GM08714 (cell line): Measurements from ENCODE around the gene TIPARP.
"Not testable (repeated sequence)": the region's sequence is repeated elsewhere in the genome, so short reads cannot be mapped to it uniquely, and the experiment has no call there.

Source experiments
- H3K4me3 ChIP-seq: fragments of 200-500 bp; sonication (Bioruptor generic); 2 replicates; pipeline ENCODE4 v1.5.1; 2014; ENCODE audit warnings: mild to moderate bottlenecking, low read length, inconsistent platforms
- ZNF274 ChIP-seq: IDR thresholded peaks from 2 replicates; pipeline ENCODE4 v1.6.1; 2012; ENCODE audit warnings: mild to moderate bottlenecking, low read depth, low read length

TIPARP gene

GRCh38 chr3:156728267-156728985 is 54.0 kb downstream of the TIPARP start:
- no peak overlapping the region for H3K4me3 ChIP-seq
- no peak for TF ChIP-seq ZNF274

- no peak for TF ChIP-seq ZNF274
- no peak overlapping the region for H3K4me3 ChIP-seq
Observed at GRCh38 chr3:156729460-156730179, 55.2 kb downstream of the TIPARP start.

DNA sequence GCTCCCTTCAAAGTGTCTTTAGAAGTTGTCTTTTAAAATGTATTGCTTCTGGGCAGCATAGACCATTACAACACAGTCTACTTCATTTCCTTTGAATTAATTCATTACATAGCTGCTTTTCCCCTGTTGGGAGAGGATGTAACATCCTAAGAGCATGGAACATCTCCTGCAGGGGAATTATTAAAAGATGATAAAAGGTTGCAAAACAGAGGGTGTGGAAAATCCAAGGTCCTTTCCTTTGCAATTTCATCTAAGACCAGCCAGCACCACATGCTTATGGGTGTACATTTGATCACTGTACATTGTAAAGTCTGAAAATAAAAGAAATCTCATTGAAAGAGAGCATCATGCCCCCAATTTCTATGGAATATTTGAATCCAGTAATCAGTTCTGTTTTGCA is 57.4 kb downstream of the TIPARP start:
- no peak for TF ChIP-seq ZNF274
- no peak overlapping the region for H3K4me3 ChIP-seq

- TF ChIP-seq ZNF274, result no peak
- H3K4me3 ChIP-seq, result no peak overlapping the region
Observed at GRCh38 chr3:156732261-156732660, 57.9 kb downstream of the TIPARP start.

GRCh38 chr3:156732715-156733421 is 58.5 kb downstream of the TIPARP start:
- no peak overlapping the region for H3K4me3 ChIP-seq
- no peak for TF ChIP-seq ZNF274

- not testable (repeated sequence) for H3K4me3 ChIP-seq
Observed at GRCh38 chr3:156734661-156735060, 60.3 kb downstream of the TIPARP start.

GRCh38 chr3:156735471-156735870 is 61.1 kb downstream of the TIPARP start:
- no peak for TF ChIP-seq ZNF274
- H3K4me3 ChIP-seq, result no peak overlapping the region

DNA sequence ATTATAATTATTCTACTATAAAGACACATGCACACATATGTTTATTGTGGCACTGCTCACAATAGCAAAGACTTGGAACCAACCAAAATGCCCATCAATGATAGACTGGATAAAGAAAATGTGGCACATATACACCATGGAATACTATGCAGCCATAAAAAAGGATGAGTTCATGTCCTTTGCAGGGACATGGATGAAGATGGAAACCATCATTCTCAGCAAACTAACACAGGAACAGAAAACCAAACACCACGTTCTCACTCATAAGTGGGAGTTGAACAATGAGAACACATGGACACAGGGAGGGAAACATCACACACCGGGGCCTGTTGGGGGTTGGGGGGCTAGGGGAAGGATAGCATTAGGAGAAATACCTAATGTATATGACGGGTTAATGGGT is 62.7 kb downstream of the TIPARP start:
- not testable (repeated sequence) for H3K4me3 ChIP-seq

DNA sequence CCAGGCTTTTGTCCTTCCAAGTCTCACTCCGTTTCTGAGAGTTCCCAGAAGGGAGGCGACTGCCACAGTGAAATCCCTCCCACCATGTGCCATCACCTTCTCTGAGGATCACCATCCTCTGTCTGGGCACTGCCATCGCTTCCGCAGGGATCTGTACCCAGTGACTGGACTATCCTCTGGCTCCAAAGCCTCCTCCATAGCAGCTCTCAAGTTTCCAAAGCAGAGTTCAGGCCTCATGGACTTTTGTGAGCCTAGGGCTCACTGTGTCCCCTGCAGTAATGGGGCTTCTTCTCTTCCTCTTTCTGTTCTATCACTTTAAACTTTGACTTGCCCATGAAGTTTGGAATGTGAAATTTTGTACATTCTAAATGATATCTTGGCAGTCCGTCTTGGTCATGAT is 63.9 kb downstream of the TIPARP start:
- no peak for TF ChIP-seq ZNF274
- H3K4me3 ChIP-seq, result no peak overlapping the region

DNA sequence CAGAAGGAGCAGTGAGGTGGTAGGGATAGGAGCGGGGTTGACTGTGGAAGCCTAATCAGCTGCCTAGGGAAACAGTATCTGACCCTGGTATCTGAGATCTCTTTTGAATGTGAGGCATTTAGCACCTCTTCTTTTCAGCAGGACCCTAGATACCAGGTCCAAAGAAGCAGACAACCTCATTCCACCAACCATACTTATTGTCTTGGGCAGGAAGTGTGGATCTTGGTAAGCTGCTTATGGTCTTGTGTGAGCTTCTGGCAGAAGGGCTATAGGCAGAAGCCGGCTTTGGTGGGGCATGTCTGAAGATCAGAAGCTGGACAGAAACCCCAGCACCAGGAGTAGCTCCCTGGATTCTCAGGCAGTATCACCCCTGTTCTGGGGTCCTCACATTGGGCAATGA is 65.6 kb downstream of the TIPARP start:
- no peak for TF ChIP-seq ZNF274
- no peak overlapping the region for H3K4me3 ChIP-seq

DNA sequence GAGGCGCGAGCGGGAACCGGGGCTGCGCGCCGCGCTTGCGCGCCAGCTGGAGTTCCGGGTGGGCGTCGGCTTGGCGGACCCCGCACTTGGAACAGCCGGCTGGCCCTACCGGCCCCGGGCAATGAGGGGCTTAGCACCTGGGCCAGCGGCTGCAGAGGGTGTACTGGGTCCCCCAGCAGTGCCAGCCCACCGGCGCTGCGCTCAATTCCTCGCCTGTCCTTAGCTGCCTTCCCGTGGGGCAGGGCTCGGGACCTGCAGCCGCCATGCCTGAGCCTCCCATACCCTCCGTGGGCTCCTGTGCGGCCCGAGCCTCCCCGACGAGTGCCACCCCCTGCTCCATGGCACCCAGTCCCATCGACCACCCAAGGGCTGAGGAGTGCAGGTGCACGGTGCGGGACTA is 66.2 kb downstream of the TIPARP start:
- H3K4me3 ChIP-seq, result not testable (repeated sequence)

GRCh38 chr3:156741935-156742334 is 67.5 kb downstream of the TIPARP start:
- no peak for TF ChIP-seq ZNF274
- no peak overlapping the region for H3K4me3 ChIP-seq

DNA sequence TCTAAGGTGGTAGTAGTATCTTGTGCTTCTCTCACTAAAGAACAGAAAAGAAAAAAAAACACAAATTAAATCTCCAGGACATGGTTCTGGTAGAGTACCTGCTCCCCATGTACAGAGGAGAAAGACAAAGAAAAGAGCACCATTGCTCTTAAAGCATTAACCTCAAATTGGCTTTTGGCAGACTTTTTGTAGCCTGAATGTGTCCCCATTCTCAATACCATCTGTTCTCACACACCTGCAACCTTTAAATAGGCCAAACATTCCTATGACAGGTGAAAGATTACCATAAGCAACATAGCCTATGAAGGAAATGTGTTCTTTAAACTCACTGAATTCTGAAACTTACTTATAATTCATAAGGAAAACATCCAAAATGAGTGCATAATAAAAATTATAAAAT is 68.0 kb downstream of the TIPARP start:
- no peak for TF ChIP-seq ZNF274
- no peak overlapping the region for H3K4me3 ChIP-seq

DNA sequence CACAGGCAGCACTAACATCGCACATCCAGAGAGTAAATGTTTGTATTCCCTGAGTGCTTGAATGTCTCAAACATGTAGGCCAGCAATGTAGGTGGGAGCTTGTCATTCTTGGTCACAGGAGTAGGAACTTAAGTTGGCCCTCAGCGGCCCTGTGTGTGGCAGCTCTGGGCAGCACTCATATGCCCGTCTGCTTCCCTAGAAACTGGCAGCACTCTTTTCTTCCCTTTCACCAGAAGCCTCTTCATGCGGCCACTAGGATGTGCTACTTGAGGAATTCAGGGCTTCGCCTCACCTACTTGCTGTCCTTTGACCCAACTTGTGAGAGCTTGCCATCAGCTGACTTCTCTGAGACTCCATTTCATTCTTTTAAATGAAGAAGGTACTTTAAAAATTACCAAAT is 69.5 kb downstream of the TIPARP start:
- TF ChIP-seq ZNF274, result no peak
- no peak overlapping the region for H3K4me3 ChIP-seq

DNA sequence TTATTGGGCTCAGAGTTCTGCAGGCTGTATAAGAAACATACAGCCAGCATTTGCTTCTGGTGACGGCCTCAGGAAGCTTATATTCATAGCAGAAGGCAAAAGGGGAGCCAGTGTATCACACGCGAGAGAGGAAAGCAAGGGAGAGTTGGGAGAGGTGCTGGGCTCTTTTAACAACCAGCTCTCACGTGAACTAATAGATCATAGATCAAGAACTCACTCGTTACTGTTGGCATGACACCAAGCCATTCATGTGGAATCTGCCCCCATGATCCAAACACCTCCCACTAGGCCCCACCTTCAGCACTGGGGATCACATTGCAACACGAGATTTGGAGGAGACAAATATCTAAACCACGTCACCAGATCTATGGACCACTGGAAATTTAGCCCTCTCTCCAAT is 70.2 kb downstream of the TIPARP start:
- TF ChIP-seq ZNF274, result no peak

DNA sequence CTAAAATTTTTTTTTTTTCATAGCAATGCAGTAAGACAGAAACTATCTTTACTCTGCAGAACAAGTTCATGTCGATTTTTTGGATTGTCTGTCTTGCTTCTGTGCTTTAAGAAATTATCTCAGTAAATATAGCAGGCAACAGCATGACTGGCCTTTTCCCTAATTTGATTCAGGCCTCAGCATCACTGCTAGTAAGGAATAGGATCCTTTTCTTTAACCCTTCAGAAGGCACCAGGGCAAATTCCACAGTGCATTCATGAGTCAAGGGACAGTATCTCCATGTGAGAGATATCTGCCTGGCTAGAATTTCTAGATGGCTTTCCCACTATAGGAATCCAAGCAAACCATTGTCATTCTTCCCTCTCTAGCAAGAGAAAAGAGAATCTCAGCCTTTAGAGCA is 71.4 kb downstream of the TIPARP start:
- no peak for TF ChIP-seq ZNF274
- no peak overlapping the region for H3K4me3 ChIP-seq

More for the DNA sequence above, 70.2 kb downstream of the TIPARP start:
- H3K4me3 ChIP-seq, result no peak overlapping the region
